Sigmoid colon (tissue), 7 donors: ENCODE data around the gene VDAC1. TPM values are rescaled to one million over a fixed set of nuclear protein-coding genes. Genes with fewer than 3 reads are reported as not detected.
"Not testable (repeated sequence)": the region's sequence is repeated elsewhere in the genome, so short reads cannot be mapped to it uniquely, and the experiment has no call there.

Experiments
- DNase-seq: peaks from one replicate; pipeline ENCODE4 v3.0.0-alpha.2; 2019
- H3K27ac ChIP-seq, 4 donors: fragments of 200-600 bp; sonication (generic); one replicate each; pipeline ENCODE4 v1.5.1; 2016 to 2019; ENCODE audit warnings: mild to moderate bottlenecking in 1 of 4
- H3K27me3 ChIP-seq, 3 donors: fragments of 200-600 bp; sonication (generic); one replicate each; pipeline ENCODE4 v1.5.1; 2019; ENCODE audit warnings: mild to moderate bottlenecking in 1 of 3
- H3K36me3 ChIP-seq, 4 donors: fragments of 200-600 bp; sonication (generic); one replicate each; pipeline ENCODE4 v1.5.1; 2016 to 2019
- H3K4me1 ChIP-seq, 4 donors: fragments of 200-600 bp; sonication (generic); one replicate each; pipeline ENCODE4 v1.5.1; 2017 to 2019
- H3K4me3 ChIP-seq, 4 donors: fragments of 200-600 bp; sonication (generic); one replicate each; pipeline ENCODE4 v1.5.1; 2017 to 2019; ENCODE audit warnings: mild to moderate bottlenecking in 2 of 4, moderate library complexity in 1 of 4
- H3K9me3 ChIP-seq, 4 donors: fragments of 200-600 bp in 3 of 4; sonication (generic) in 3 of 4; one replicate each; pipeline versions ENCODE4 v1.5.1 to v1.6.1; 2013 to 2019
- CTCF ChIP-seq, 4 experiments: fragments of 450-650 bp in 3 of 4; fragments of 200-600 bp in 1 of 4; IDR thresholded peaks; one replicate each; pipeline ENCODE4 v1.5.1; 2016 to 2019; ENCODE audit warnings: antibody characterized with exemption in 4 of 4, mild to moderate bottlenecking in 3 of 4, moderate library complexity in 2 of 4
- EP300 ChIP-seq, 4 donors: sonication (generic); formaldehyde crosslinking; IDR thresholded peaks; one replicate each; pipeline ENCODE4 v1.6.1; 2017; ENCODE audit warnings: antibody characterized with exemption in 4 of 4
- POLR2A ChIP-seq, 2 donors: fragments of 450-650 bp; IDR thresholded peaks; one replicate each; pipeline ENCODE4 v1.6.1; 2016; ENCODE audit warnings: antibody characterized with exemption in 2 of 2, mild to moderate bottlenecking in 2 of 2, moderate library complexity in 2 of 2
- POLR2AphosphoS5 ChIP-seq, 4 donors: sonication (generic); formaldehyde crosslinking; IDR thresholded peaks; one replicate each; pipeline ENCODE4 v1.6.1; 2017; ENCODE audit warnings: antibody characterized with exemption in 4 of 4
- WGBS, 2 donors: extraction: QIAGEN DNeasy Blood & Tissue Kit; methylation state at CpG; one replicate each; pipeline ENCODE4 v1.1.7; 2013; 5-methylcytosine and 5-hydroxymethylcytosine counted together
- intact Hi-C: fragments of 100-400 bp; cut with DNase I; formaldehyde crosslinking; loops from one replicate; pipeline ENCODE4 v1.15.1; 2023
- polyA plus RNA-seq, 3 donors: library from polyadenylated mRNA; stranded (reverse); fragments of 200-250 nt; gene quantifications; one replicate each; pipeline ENCODE4 v1.2.3, GENCODE V29; 2013
- total RNA-seq, 4 donors: library from RNA; depleted of rRNA; stranded (reverse); fragments of >200 nt; gene quantifications; one replicate each; pipeline ENCODE4 v1.1.0, GENCODE V29; 2016
- donor health status: healthy with polysubstance abuse.
- donor health status: Bipolar disorder and iron deficiency.
- donor health status: healthy.

VDAC1 gene
- total and polyA plus RNA-seq, 7 donors, result 71.3 to 361 (median 99.2) TPM

GRCh38 chr5:133962131-133962530, 42.6 kb downstream of the VDAC1 start:
- peaks cover 0 to 20% (median 7%) of the 10 kb centered on the region in 4 donors for H3K4me1 ChIP-seq
- WGBS, 2 donors, result 90% methylated on average over 2 of the region's 2 CpGs
- intact Hi-C loops, result no loop called here

GRCh38 chr5:133959643-133960042, 45.1 kb downstream of the VDAC1 start:
- WGBS, 2 donors, result 92 to 95% methylated on average over 11 of the region's 11 CpGs
- H3K36me3 ChIP-seq, result peaks cover 0 to 51% (median 21%) of the 10 kb centered on the region in 4 donors

More at GRCh38 chr5:133962131-133962530, 42.6 kb downstream of the VDAC1 start:
- Histone ChIP-seq H3K27me3 (no peaks in the 10 kb centered on the region), H3K9me3 (no peaks in the 10 kb centered on the region), H3K4me3 (no peak overlapping the region), H3K27ac (no peak overlapping the region), H3K36me3 (peaks cover 0 to 26% (median 10%) of the 10 kb centered on the region in 4 donors)
- no peak for TF ChIP-seq POLR2AphosphoS5 (IDR thresholded peaks at IDR 0.05)
- TF ChIP-seq CTCF (IDR thresholded peaks at IDR 0.05), result no peak
- TF ChIP-seq POLR2A (IDR thresholded peaks at IDR 0.05), result no peak
- DNase-seq, result no peak

GRCh38 chr5:133957591-133957990, 47.2 kb downstream of the VDAC1 start:
- H3K27me3 ChIP-seq, result no peaks in the 10 kb centered on the region
- TF ChIP-seq CTCF (IDR thresholded peaks at IDR 0.05) (no peak), POLR2AphosphoS5 (IDR thresholded peaks at IDR 0.05) (no peak), POLR2A (IDR thresholded peaks at IDR 0.05) (no peak), EP300 (IDR thresholded peaks at IDR 0.05) (no peak)
- H3K9me3 ChIP-seq, result no peaks in the 10 kb centered on the region
- H3K36me3 ChIP-seq, result peaks cover 0 to 57% (median 21%) of the 10 kb centered on the region in 4 donors
- H3K27ac ChIP-seq, result no peak overlapping the region
- 50 to 86% methylated on average over 1 of the region's 1 CpG for WGBS, 2 donors
- H3K4me3 ChIP-seq, result no peak overlapping the region
- intact Hi-C loops, result no loop called here
- H3K4me1 ChIP-seq, result peaks cover 0 to 9% (median 3%) of the 10 kb centered on the region in 4 donors
- DNase-seq, result no peak

More at GRCh38 chr5:133959643-133960042, 45.1 kb downstream of the VDAC1 start:
- intact Hi-C loops, result no loop called here
- TF ChIP-seq CTCF (IDR thresholded peaks at IDR 0.05), result no peak
- no peak for TF ChIP-seq POLR2A (IDR thresholded peaks at IDR 0.05)
- TF ChIP-seq EP300 (IDR thresholded peaks at IDR 0.05), result no peak
- no peak for TF ChIP-seq POLR2AphosphoS5 (IDR thresholded peaks at IDR 0.05)
- H3K27ac ChIP-seq, result no peak overlapping the region
- H3K4me1 ChIP-seq, result peaks cover 0 to 13% (median 0%) of the 10 kb centered on the region in 4 donors
- no peaks in the 10 kb centered on the region for H3K27me3 ChIP-seq
- H3K9me3 ChIP-seq, result no peaks in the 10 kb centered on the region
- no peak overlapping the region for H3K4me3 ChIP-seq
- no peak for DNase-seq

GRCh38 chr5:133957080-133957479, 47.7 kb downstream of the VDAC1 start:
- TF ChIP-seq CTCF (IDR thresholded peaks at IDR 0.05) (no peak), EP300 (IDR thresholded peaks at IDR 0.05) (no peak), POLR2A (IDR thresholded peaks at IDR 0.05) (no peak), POLR2AphosphoS5 (IDR thresholded peaks at IDR 0.05) (no peak)
- Histone ChIP-seq H3K4me3 (no peak overlapping the region), H3K36me3 (peaks cover 0 to 57% (median 21%) of the 10 kb centered on the region in 4 donors), H3K9me3 (no peaks in the 10 kb centered on the region), H3K27ac (no peak overlapping the region), H3K4me1 (peaks cover 0 to 10% (median 7%) of the 10 kb centered on the region in 4 donors), H3K27me3 (no peaks in the 10 kb centered on the region)
- 79 to 84% methylated on average over 4 of the region's 4 CpGs for WGBS, 2 donors
- no peak for DNase-seq
- intact Hi-C loops, result no loop called here

GRCh38 chr5:133956196-133956595, 48.6 kb downstream of the VDAC1 start:
- H3K27ac ChIP-seq, H3K9me3 ChIP-seq, H3K4me3 ChIP-seq, H3K27me3 ChIP-seq, H3K4me1 ChIP-seq, intact Hi-C loops, DNase-seq: not testable (repeated sequence)
- H3K36me3 ChIP-seq, result peaks cover 0 to 57% (median 21%) of the 10 kb centered on the region in 4 donors
- 82 to 85% methylated on average over 1 of the region's 1 CpG for WGBS, 2 donors
